M059J (cell line): ENCODE data around the gene CCDC60. TPM values are rescaled to one million over a fixed set of nuclear protein-coding genes. Genes with fewer than 3 reads are reported as not detected.

Experiments
- DNase-seq: peaks from one replicate; pipeline ENCODE4 v3.0.0-alpha.2; 2012; ENCODE audit warnings: low read depth
- total RNA-seq: library from RNA; depleted of rRNA; stranded (reverse); fragments of >200 nt; shearing (Covaris generic); gene quantifications from 2 replicates; pipeline ENCODE4 v1.2.3, GENCODE V29; 2014; rRNA removed

Gene CCDC60
- total RNA-seq, 1 experiment from 2014 or later = not detected

- DNase-seq = no peak
These were observed 205.9 kb downstream of the CCDC60 start for GRCh38 chr12:119540476-119540875.

GRCh38 chr12:119544765-119545625 lies 210.5 kb downstream of the CCDC60 start:
- DNase-seq = peak; percentile 47

- no peak for DNase-seq
These were observed 211.8 kb downstream of the CCDC60 start for GRCh38 chr12:119546340-119546739.

- DNase-seq = peak; percentile 1
These were observed 212.5 kb downstream of the CCDC60 start for GRCh38 chr12:119547001-119547400.

- DNase-seq = no peak
These were observed 222.3 kb downstream of the CCDC60 start for GRCh38 chr12:119556854-119557253.

- peak; percentile 1 for DNase-seq
These were observed 230.9 kb downstream of the CCDC60 start for GRCh38 chr12:119565404-119565803.

GRCh38 chr12:119570771-119571170 lies 236.2 kb downstream of the CCDC60 start:
- DNase-seq = no peak

- no peak for DNase-seq
These were observed 238.6 kb downstream of the CCDC60 start for GRCh38 chr12:119573086-119573485.

- DNase-seq = no peak
These were observed 239.7 kb downstream of the CCDC60 start for GRCh38 chr12:119574255-119574654.

- no peak for DNase-seq
These were observed 241.7 kb downstream of the CCDC60 start for GRCh38 chr12:119576118-119576810.

GRCh38 chr12:119576915-119577314 lies 242.4 kb downstream of the CCDC60 start:
- DNase-seq = no peak

- peak; percentile 12 for DNase-seq
These were observed 243.6 kb downstream of the CCDC60 start for GRCh38 chr12:119578112-119578511.

GRCh38 chr12:119589097-119589496 lies 254.6 kb downstream of the CCDC60 start:
- DNase-seq = no peak

GRCh38 chr12:119589634-119590033 lies 255.1 kb downstream of the CCDC60 start:
- DNase-seq = no peak

Other genes starting within 250 kb of the CCDC60 start
- gene HSPB8, start 155.8 kb upstream of the CCDC60 start, total RNA-seq = 16.3 and 18.4 TPM in 2 replicates